Epithelial cell of proximal tubule (primary cell): ENCODE results near the gene CACNA1C. TPM values are rescaled to one million over a fixed set of nuclear protein-coding genes. Genes with fewer than 3 reads are reported as not detected.

Experiments used
- DNase-seq: peaks from one replicate; pipeline ENCODE4 v3.0.0-alpha.2; 2011; ENCODE audit warnings: low read depth
- H3K4me3 ChIP-seq: 2 replicates; pipeline ENCODE4 v1.5.1; 2011; ENCODE audit warnings: low read depth, mild to moderate bottlenecking, low read length
- total RNA-seq: library from RNA; depleted of rRNA; stranded (reverse); fragments of >200 nt; gene quantifications from 2 replicates; pipeline ENCODE4 v1.2.3, GENCODE V29; 2015
- TF ChIP-seq, protein P1 (sequence below): conservative IDR thresholded peaks from 2 replicates; pipeline ENCODE4 v1.5.1; 2012; ENCODE audit warnings: low read depth, mild to moderate bottlenecking, low read length

Gene CACNA1C
- total RNA-seq, 1 donor from 2014 or later = not detected

DNA sequence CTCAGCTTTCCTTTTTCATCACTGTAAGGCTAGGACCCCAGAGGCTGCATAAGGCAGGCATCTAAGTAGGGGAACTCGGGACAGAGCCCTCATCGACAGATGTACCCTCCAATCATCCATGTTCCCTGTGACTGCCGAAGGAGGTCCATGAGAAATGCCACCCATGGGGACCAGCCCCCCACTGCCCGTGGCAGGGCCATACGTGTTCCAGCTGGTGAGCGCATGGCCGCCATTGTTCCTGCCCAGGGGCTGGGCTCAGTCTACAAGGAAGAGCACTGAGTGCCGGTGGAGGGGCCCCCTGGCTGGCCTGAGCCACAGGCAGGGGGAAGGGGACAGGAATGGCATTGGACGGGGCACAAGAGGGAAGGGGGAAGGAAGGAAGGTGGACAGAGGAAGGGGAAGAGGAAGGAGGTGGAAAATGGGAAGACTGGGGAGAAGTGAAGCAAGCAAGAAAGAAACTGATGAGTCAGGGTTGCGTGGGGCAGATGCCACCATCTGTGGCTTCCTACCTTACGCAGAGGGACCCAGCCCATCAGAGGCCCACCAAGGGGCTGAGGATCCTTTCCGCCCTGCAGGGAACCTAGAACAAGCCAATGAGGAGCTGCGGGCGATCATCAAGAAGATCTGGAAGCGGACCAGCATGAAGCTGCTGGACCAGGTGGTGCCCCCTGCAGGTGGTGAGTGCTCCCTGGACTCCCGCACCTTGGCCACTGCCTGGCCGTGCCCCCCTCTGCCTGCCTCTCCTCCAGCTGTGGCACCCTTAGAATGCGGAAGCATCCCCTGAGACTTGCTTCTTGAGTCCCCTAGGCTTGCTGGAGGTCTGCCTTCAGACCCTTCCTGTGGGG, 621.4 kb downstream of the CACNA1C start:
- TF ChIP-seq, protein P1, sequence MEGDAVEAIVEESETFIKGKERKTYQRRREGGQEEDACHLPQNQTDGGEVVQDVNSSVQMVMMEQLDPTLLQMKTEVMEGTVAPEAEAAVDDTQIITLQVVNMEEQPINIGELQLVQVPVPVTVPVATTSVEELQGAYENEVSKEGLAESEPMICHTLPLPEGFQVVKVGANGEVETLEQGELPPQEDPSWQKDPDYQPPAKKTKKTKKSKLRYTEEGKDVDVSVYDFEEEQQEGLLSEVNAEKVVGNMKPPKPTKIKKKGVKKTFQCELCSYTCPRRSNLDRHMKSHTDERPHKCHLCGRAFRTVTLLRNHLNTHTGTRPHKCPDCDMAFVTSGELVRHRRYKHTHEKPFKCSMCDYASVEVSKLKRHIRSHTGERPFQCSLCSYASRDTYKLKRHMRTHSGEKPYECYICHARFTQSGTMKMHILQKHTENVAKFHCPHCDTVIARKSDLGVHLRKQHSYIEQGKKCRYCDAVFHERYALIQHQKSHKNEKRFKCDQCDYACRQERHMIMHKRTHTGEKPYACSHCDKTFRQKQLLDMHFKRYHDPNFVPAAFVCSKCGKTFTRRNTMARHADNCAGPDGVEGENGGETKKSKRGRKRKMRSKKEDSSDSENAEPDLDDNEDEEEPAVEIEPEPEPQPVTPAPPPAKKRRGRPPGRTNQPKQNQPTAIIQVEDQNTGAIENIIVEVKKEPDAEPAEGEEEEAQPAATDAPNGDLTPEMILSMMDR = no peak
- DNase-seq = no peak

DNA sequence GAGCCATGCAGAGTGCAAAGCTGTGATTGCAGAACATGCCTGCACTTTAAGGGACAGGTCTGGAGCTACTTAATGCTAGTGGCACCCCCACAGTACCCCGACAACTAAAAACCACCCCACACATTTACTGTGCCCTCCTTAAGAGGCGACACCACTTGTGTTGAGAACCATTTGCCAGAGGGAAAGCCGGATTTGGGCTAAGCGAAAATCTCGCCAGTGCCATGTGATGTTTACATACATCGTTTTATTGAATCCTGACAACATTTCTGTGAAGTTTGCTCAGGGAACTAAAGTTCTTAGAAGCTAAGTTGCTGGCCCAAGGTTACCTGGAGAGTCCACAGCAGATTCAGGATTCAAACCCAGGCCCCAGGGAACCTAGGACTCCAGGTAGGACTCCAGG, 623.0 kb downstream of the CACNA1C start:
- no peak for DNase-seq

More for the DNA sequence above, 621.4 kb downstream of the CACNA1C start:
- no peak overlapping the region for H3K4me3 ChIP-seq

DNA sequence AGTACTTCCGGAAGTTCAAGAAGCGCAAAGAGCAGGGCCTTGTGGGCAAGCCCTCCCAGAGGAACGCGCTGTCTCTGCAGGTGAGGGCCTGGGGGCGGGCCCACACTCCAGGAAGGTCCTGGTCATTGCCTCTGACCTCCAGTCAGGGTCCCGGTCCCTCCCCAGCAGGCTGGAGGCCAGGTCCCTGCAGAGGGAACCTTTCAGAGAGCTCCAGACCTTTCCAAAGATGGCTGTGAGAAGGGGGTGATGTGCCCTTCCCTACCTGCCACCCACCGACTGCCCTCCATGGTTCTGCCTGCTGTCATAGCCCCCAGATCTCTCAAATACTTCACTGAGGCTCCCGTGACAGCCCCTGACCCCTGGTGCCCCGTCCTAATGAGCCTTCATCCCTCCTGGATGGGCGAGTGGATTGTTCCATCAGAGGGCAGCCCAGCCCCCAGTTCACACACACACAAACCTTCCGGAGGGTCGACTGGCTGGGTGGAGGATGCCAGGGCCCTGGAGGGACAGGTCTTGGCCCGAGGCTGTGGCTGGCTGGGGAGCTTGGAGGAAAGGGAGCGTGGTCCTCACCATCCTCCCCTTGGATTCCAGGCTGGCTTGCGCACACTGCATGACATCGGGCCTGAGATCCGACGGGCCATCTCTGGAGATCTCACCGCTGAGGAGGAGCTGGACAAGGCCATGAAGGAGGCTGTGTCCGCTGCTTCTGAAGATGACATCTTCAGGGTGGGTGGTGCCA, 624.5 kb downstream of the CACNA1C start:
- DNase-seq = no peak
- TF ChIP-seq, protein P1 = no peak

More for the DNA sequence above, 623.0 kb downstream of the CACNA1C start:
- H3K4me3 ChIP-seq = no peak overlapping the region
- TF ChIP-seq, protein P1 = no peak

DNA sequence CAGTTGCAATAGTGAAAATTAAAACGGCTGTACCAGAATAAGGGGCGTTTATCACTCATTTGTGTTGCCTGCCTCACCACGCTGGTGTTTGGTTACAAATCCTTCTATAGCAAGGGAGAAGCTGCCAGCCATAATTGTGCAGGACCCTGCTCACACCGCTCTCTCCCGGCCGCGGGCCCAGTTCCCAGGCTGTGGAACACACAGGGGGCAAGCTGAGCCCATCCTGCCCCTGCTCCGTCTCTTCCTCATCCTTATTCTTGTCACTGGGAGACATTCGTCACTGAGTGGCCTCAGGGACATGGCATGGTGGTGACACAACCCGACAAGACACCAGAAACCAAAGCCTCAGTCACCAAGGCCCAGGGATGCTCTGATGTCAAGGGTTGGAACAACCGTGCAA, 625.6 kb downstream of the CACNA1C start:
- H3K4me3 ChIP-seq = no peak overlapping the region
- TF ChIP-seq, protein P1 = no peak
- DNase-seq = no peak

More for the DNA sequence above, 624.5 kb downstream of the CACNA1C start:
- H3K4me3 ChIP-seq = no peak overlapping the region

DNA sequence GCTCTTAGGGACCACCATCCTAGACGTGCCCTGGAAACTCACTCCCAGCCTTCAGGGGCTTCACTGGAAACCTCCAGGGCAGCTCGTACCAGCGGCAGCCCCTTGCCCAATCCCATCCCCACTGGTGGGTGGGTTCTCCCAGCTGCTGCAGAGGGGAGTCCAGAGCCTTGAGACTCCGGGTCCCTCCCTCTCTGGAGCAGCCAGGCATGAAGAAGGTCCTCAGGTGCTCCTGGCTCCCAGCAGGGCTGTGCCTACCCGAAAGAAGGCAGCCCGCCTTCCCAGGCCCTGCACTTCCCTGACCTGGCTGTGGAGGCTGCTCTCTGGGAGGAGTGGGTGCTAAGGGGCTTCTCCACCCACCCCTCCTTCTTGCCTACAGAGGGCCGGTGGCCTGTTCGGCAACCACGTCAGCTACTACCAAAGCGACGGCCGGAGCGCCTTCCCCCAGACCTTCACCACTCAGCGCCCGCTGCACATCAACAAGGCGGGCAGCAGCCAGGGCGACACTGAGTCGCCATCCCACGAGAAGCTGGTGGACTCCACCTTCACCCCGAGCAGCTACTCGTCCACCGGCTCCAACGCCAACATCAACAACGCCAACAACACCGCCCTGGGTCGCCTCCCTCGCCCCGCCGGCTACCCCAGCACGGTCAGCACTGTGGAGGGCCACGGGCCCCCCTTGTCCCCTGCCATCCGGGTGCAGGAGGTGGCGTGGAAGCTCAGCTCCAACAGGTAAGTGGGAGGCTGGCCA, 626.5 kb downstream of the CACNA1C start:
- H3K4me3 ChIP-seq = no peak overlapping the region
- DNase-seq = no peak
- TF ChIP-seq, protein P1 = no peak

DNA sequence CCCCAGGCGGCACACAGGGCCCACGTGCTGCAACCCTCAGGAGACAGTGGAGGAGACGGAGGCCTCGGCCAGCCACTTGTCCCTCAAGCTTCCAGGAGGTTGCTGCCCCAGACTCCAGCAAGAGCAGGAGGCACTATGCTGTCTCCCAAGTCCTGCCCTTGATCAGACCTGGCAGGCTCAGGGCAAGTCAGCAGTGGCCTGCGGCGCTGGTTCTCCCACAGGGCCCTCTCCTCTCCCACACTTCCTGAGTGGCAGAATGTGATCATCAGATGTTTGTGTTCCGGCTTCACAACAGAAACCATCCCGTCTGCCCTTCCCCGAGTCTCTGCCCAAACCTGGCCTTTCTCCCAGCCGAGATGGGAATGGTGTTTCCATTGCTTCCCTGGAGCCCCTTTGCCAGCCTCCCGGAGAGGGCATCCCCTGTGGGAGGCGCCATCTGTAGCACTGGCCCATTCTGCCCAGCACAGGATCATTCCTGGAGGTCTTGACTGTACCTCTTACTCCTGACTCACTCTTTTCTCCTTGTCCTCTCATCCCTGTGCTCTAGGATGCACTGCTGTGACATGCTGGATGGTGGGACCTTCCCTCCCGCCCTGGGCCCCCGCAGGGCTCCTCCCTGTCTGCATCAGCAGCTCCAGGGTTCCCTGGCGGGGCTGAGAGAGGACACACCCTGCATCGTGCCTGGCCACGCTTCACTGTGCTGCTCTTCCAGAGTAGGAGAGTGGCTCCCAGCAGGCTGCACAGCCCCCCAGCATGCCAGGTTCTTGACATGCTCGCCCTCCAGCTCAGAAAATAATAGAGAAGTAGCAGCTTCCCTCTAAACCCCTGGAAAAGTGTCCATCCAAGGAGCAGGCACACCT, 627.3 kb downstream of the CACNA1C start:
- TF ChIP-seq, protein P1 = no peak
- DNase-seq = no peak

More for the DNA sequence above, 627.3 kb downstream of the CACNA1C start:
- no peak overlapping the region for H3K4me3 ChIP-seq
